GM23338 (cell line): ENCODE data around the gene CDH4.

Experiments
- CREB1 ChIP-seq: fragments of 250-450 bp; sonication (Bioruptor Pico); IDR thresholded peaks from 2 replicates; pipeline ENCODE4 v1.5.0; 2020; ENCODE audit warnings: low read depth, mild to moderate bottlenecking, moderate library complexity
- EZH2 ChIP-seq: fragments of 200-600 bp; sonication (generic); IDR thresholded peaks from one replicate; pipeline ENCODE4 v1.8.0; 2017; ENCODE audit warnings: antibody characterized with exemption, mild to moderate bottlenecking, low read depth; ENCODE audit not compliant: unreplicated experiment
- EZH2phosphoT487 ChIP-seq: fragments of 200-600 bp; sonication (generic); IDR thresholded peaks from one replicate; pipeline ENCODE4 v1.8.1; 2018; ENCODE audit warnings: antibody characterized with exemption; ENCODE audit not compliant: unreplicated experiment
- POLR2AphosphoS5 ChIP-seq: IDR thresholded peaks from 2 replicates; pipeline ENCODE4 v1.6.1; 2016; ENCODE audit warnings: antibody characterized with exemption, low read depth
- TF ChIP-seq, protein P1 (sequence below), 2 experiments: fragments of 200-600 bp in 1 of 2; sonication (generic) in 1 of 2; conservative IDR thresholded peaks; 2 replicates each; pipeline versions ENCODE4 v1.5.1 to v1.6.1; 2016 to 2017; ENCODE audit warnings: antibody characterized with exemption in 2 of 2, low read depth in 2 of 2, mild to moderate bottlenecking in 2 of 2, moderate library complexity in 1 of 2

DNA sequence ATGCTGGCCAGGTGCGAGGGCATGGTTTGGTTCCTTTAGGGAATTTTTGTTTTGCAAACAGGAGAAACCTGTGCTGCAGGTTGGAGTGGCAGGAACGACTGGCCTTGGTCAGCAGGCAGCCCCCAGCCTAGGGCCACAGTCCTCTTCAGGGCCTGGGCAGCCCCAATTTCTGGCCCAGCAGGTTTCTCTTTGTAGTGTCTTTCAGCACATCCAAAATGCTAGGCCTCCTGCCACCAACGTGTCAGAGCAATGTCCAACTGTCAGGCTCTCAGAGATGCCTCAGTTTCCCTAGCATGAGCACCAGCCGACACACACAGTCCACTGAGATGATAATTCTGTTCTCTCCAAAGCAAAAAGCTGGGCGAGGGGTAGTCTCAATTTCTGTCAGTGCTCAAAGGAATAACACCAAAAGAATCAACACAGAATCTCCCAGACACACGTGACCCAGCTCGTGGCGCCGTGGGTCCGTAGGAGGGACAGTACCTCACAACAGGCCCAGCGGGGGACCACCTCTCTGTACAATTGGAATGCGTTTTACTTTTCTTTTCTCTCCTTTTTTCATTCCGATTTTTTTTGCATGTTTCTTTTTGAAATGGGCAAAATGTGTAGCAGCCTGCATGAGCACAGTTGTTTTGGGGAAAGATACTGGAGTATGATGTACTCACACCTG lies 687.8 kb downstream of the CDH4 start:
- TF ChIP-seq, protein P1, sequence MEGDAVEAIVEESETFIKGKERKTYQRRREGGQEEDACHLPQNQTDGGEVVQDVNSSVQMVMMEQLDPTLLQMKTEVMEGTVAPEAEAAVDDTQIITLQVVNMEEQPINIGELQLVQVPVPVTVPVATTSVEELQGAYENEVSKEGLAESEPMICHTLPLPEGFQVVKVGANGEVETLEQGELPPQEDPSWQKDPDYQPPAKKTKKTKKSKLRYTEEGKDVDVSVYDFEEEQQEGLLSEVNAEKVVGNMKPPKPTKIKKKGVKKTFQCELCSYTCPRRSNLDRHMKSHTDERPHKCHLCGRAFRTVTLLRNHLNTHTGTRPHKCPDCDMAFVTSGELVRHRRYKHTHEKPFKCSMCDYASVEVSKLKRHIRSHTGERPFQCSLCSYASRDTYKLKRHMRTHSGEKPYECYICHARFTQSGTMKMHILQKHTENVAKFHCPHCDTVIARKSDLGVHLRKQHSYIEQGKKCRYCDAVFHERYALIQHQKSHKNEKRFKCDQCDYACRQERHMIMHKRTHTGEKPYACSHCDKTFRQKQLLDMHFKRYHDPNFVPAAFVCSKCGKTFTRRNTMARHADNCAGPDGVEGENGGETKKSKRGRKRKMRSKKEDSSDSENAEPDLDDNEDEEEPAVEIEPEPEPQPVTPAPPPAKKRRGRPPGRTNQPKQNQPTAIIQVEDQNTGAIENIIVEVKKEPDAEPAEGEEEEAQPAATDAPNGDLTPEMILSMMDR (conservative IDR thresholded peaks at IDR 0.05; ENCODE audit: low read depth in 2 of 2): no peak
- no peak for TF ChIP-seq EZH2phosphoT487
- TF ChIP-seq CREB1 (CRISPR knock-in tag): no peak
- TF ChIP-seq POLR2AphosphoS5: no peak
- no peak for TF ChIP-seq EZH2
